Stomach smooth muscle (tissue), 2 donors: ENCODE measurements around the gene CDK5.
A peak's percentile ranks its signal among the peaks of the same experiment; 100 is the strongest.

Experiments
- H3K27ac ChIP-seq: one replicate; pipeline ENCODE4 v1.7.0; 2013; ENCODE audit warnings: mild to moderate bottlenecking, low read length, inconsistent platforms
- H3K27me3 ChIP-seq, 2 donors: one replicate each; pipeline ENCODE4 v1.7.0; 2013; ENCODE audit warnings: low read length in 2 of 2; ENCODE audit not compliant: insufficient read depth in 2 of 2, control insufficient read depth in 1 of 2
- H3K36me3 ChIP-seq, 2 donors: one replicate each; pipeline ENCODE4 v1.7.0; 2013; ENCODE audit warnings: low read length in 2 of 2; ENCODE audit not compliant: control insufficient read depth in 2 of 2, insufficient read depth in 2 of 2
- H3K4me1 ChIP-seq: one replicate; pipeline ENCODE4 v1.7.0; 2013; ENCODE audit warnings: low read length; ENCODE audit not compliant: control insufficient read depth, insufficient read depth
- H3K4me3 ChIP-seq, 2 donors: one replicate each; pipeline ENCODE4 v1.7.0; 2013; ENCODE audit warnings: low read length in 2 of 2
- H3K9ac ChIP-seq, 2 donors: one replicate each; pipeline ENCODE4 v1.7.0; 2013; ENCODE audit warnings: low read length in 2 of 2, mild to moderate bottlenecking in 1 of 2
- H3K9me3 ChIP-seq, 2 donors: one replicate each; pipeline ENCODE4 v1.7.0; 2013; ENCODE audit warnings: low read length in 2 of 2; ENCODE audit not compliant: control insufficient read depth in 2 of 2
- donor health status: healthy.
- donor health status: Pancreatic carcinoma.

CDK5 gene

DNA sequence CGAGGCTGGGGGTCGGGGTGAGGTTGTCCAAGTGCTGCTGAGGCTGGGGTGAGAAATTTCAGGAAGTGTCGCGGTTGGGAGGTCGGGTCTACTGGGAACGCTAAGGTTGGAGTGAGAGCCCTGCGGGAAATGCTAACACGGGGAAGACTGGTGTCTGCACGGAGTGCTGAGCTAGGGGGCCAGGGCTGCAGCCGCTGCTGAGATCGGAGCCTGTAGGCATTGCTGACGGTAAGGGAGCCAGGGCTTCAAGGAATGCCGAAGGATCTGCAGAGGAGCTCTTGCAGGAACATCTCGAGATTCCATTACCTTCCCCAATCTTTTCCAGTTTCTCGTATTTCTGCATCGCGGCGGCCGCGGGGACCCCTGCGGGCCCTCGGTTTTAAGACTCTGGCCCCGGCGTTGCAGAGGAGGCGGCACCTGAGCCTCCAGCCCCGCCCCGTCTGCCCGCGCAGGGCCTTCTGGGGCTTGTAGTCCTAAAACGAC lies at the start of gene CDK5:
CDK5 (minus strand) TSS at position 392 of the 483 bp plus-strand sequence; CDS start at position 343, 49 bp downstream.
- Histone ChIP-seq H3K27me3 (no peaks in the 10 kb centered on the region), H3K4me3 (peak within 1 kb of the TSS; percentile 88 to 96), H3K36me3 (no peaks in the 10 kb centered on the region), H3K27ac (peak within 1 kb of the TSS; percentile 98), H3K9me3 (no peaks in the 10 kb centered on the region), H3K4me1 (peaks cover 47% of the 10 kb centered on the region), H3K9ac (peak within 1 kb of the TSS; percentile 75 to 91)

DNA sequence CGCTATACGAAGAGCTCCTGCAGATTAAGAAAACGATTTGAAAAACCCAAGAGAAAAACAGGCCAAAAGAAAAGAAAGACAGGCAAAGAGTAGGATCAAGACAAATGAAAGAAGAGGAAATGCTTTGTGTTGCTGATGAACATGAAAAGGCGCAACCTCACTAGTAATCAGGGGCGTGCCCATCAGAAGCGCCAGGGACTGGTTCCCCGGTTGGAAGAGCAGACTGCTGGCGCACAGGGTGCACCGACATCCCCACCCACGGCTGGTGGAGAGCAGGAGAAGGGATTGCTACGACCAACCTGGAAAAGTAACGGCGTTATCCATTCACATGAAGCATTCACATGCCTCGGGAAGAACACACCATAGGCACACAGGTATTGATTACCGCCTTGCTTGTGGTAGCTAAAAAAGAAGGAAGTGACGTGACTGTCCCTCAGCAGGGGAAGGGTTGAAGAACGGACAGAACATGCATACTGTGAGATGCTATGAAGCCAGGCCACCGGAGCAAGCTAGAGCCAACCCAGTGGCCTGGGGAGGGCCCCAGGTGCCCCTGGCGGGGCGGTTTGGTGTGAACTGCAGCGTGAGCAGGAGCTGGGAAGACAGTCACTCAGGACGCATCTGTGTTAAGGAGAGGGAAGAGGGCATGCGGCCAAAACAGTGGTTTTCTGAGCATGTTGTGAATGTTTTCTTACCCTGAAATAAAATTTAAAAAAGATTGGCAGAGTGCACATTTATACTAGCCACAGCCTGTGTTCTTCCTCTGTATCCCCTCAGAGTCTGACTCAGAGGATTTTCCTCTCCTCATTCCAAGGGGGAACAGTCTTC lies 46.9 kb upstream of the CDK5 start:
- Histone ChIP-seq H3K36me3 (no peaks in the 10 kb centered on the region), H3K9me3 (no peaks in the 10 kb centered on the region), H3K9ac (peak overlapping the region in 1 of 2 donors; percentile 13), H3K27ac (no peak overlapping the region), H3K27me3 (no peaks in the 10 kb centered on the region), H3K4me3 (no peak overlapping the region), H3K4me1 (peaks cover 19% of the 10 kb centered on the region)

DNA sequence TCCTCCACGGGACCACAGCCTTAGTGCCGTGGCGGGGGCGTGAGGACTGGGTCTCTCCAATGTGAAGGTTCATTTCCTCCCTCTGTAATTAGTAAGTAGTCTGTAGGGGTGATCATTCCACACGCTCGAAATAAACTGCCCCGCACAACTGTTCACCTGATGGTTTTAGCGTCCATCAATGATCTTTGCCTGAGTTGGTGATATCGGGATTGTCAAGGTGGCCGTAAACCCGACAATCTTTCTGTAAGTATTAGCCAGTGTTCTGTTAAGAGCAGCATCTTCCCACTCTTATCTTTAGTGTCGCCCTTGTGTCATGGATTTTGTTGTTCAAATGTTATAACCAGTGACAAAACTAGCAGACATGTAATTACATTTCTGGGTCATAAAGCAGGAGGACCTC lies 46.3 kb upstream of the CDK5 start:
- Histone ChIP-seq H3K27me3 (no peaks in the 10 kb centered on the region), H3K9ac (peak overlapping the region in 1 of 2 donors; percentile 13), H3K9me3 (no peaks in the 10 kb centered on the region), H3K36me3 (no peaks in the 10 kb centered on the region), H3K4me3 (no peak overlapping the region), H3K4me1 (peaks cover 13% of the 10 kb centered on the region), H3K27ac (no peak overlapping the region)

DNA sequence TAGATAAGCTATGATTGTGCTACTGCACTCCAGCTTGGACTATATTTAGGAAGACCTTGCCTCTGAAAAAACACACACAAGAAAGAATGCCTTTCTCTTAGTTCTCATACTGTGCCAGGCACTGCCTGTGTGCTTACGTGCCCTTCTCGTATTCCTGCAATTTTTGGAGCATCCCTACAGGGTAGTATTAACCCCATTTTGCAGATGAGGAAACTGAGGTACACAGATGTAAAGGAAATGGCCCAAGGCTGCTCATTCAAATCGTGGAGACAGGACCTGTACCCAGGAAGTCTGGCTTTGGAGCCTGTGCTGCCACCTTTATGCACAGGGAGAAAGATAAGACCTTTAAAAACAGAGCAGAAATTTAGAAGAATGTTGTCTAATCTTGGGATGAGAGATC lies 45.3 kb upstream of the CDK5 start:
- Histone ChIP-seq H3K4me3 (no peak overlapping the region), H3K9me3 (no peaks in the 10 kb centered on the region), H3K9ac (no peak overlapping the region), H3K27ac (no peak overlapping the region), H3K36me3 (no peaks in the 10 kb centered on the region), H3K4me1 (peaks cover 13% of the 10 kb centered on the region), H3K27me3 (no peaks in the 10 kb centered on the region)

GRCh38 chr7:151101621-151102396 lies 44.1 kb upstream of the CDK5 start:
- Histone ChIP-seq H3K27ac (no peak overlapping the region), H3K9ac (no peak overlapping the region), H3K4me3 (no peak overlapping the region), H3K4me1 (peaks cover 13% of the 10 kb centered on the region), H3K36me3 (no peaks in the 10 kb centered on the region), H3K27me3 (no peaks in the 10 kb centered on the region), H3K9me3 (no peaks in the 10 kb centered on the region)

DNA sequence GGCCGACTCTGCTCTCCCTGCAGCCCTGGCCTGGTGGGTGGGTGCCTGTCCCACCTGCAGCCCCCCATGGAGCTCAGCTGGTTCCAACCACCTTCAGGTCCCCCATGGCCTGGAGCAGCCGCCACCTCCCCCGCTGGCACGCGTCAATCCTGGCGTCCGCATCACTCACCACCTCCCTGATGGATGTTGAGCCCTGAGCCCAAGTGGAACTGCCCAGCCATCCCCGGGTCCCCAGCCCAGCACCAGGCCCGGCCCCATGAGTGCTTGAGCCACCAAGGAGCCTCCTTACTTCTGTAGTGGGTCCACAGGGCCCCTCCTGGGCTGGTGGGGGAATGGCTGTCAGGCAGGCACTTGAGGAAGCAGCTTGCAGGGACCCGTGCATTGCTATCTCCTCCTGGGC lies 43.2 kb upstream of the CDK5 start:
- H3K9ac ChIP-seq = no peak overlapping the region
- no peaks in the 10 kb centered on the region for H3K36me3 ChIP-seq
- H3K4me3 ChIP-seq = no peak overlapping the region
- H3K27ac ChIP-seq = no peak overlapping the region
- no peaks in the 10 kb centered on the region for H3K9me3 ChIP-seq
- peaks cover 16% of the 10 kb centered on the region for H3K4me1 ChIP-seq
- H3K27me3 ChIP-seq = no peaks in the 10 kb centered on the region

DNA sequence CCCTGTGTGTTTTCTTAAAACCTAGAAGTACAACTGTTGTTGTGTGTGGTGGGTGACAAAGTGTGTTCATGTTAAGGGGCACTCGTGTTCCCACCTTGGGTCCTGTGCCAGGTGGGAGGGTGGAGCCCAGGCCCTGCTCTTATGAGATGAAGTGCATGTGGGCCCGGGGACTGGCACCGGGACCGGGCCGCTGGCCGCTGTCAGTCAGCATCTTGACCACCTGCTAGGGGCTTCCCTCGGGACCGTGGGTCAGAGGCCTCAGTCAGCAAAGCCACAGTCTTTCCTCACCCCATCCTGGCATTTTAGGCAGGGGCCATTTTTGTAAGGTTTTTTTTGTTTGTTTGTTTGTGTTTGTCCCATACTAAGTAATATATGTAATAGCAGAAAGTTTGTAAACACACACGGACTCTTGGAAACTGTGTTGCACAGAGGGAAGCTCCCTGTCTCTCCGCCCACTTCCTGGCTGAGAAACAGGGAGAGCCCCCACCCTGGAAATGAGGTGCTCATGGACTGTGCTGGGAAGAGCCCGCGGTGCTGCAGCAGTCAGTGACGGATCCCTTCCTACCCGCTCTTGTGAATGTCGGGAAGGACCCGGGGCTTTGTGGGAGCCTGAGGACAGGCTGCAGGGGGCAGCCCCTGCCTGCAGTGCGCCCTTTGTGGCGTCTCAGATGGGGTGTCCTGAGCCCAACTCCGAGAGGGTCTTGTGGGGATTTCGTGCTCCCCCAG lies 42.0 kb upstream of the CDK5 start:
- no peaks in the 10 kb centered on the region for H3K9me3 ChIP-seq
- H3K36me3 ChIP-seq = no peaks in the 10 kb centered on the region
- H3K27ac ChIP-seq = no peak overlapping the region
- H3K4me3 ChIP-seq = no peak overlapping the region
- no peaks in the 10 kb centered on the region for H3K27me3 ChIP-seq
- H3K9ac ChIP-seq = no peak overlapping the region
- H3K4me1 ChIP-seq = peaks cover 21% of the 10 kb centered on the region

- H3K4me3 ChIP-seq = no peak overlapping the region
- no peaks in the 10 kb centered on the region for H3K9me3 ChIP-seq
- H3K27me3 ChIP-seq = no peaks in the 10 kb centered on the region
- peaks cover 29% of the 10 kb centered on the region for H3K4me1 ChIP-seq
- no peak overlapping the region for H3K9ac ChIP-seq
- H3K27ac ChIP-seq = no peak overlapping the region
- H3K36me3 ChIP-seq = peaks cover 3% of the 10 kb centered on the region in 2 donors
Measured at GRCh38 chr7:151095828-151096475, 38.3 kb upstream of the CDK5 start.

DNA sequence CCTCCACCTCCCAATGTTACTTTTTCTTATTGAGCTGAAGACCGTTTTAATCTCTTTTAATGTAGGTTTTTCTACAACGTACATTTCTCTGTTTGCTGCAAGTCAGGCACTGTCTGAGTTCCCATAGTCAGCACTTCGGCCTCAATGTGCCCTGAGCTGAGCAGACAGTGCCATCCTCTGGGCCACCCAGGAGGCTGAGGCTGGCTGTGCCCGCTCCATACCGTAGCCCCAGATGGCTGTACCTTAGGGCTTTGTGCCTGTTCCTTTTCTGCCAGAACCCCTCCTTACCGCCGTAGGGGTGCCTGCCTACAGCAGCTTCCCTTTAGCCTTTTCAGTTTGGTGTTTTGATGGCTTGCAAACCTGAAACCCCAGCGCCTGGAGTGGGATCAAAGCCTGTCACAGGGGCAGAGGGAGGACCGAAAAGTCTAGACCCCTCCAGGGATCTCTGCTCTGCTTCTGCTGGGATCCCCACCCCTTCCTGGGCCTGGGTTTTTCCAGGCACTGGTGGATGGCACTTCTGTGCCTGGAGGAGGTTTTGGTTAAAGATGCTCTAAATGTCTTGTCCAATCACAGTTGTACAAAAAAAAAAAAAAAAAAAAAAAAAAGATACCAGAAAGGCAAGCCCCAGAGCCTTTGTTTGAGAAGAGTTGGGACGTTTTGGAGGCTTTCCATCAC lies 37.6 kb upstream of the CDK5 start:
- Histone ChIP-seq H3K27ac (no peak overlapping the region), H3K4me3 (no peak overlapping the region), H3K36me3 (peaks cover 3% of the 10 kb centered on the region in 2 donors), H3K9me3 (no peaks in the 10 kb centered on the region), H3K27me3 (no peaks in the 10 kb centered on the region), H3K9ac (no peak overlapping the region), H3K4me1 (peaks cover 35% of the 10 kb centered on the region)

DNA sequence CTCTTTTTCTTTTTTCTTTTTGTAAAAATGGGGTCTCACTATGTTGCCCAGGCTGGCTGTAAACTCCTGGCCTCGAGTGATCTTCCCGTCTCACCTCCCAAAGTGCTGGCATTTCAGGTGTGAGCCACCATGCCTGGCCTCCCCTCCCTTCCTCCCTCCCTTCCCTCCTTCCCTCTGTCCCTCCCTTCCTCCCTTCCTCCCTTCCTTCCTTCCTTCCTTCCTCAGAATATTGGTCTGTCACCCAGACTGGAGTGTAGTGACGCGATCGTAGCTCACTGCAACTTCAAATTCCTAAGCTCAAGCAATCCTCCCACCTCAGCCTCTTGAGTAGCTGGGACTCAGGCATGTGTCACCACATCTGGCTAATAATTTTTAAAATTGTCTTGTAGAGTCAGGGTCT lies 37.0 kb upstream of the CDK5 start:
- Histone ChIP-seq H3K27ac (no peak overlapping the region), H3K36me3 (peaks cover 3% of the 10 kb centered on the region in 2 donors), H3K9me3 (no peaks in the 10 kb centered on the region), H3K9ac (no peak overlapping the region), H3K4me1 (peaks cover 37% of the 10 kb centered on the region), H3K4me3 (no peak overlapping the region), H3K27me3 (no peaks in the 10 kb centered on the region)
